ENCODE results near the gene GABBR2.

GABBR2 gene

GRCh38 chr9:98378206-98378780 lies 330.4 kb downstream of the GABBR2 start:
- Histone ChIP-seq H3K4me3 (ENCODE audit: low read length) (no peak overlapping the region), H3K27me3 (ENCODE audit: control insufficient read depth, insufficient read depth, low read length) (no peaks in the 10 kb centered on the region), H3K36me3 (ENCODE audit: insufficient read depth, low read length) (no peaks in the 10 kb centered on the region), H3K4me1 (ENCODE audit: control insufficient read depth, insufficient read depth, low read length) (peaks cover 36% of the 10 kb centered on the region), H3K4me2 (ENCODE audit: low read length) (no peak overlapping the region), H3K9ac (ENCODE audit: low read depth, low read length) (no peak overlapping the region), H3K9me3 (replicated peaks; ENCODE audit: low read length) (no peaks in the 10 kb centered on the region)

- Histone ChIP-seq H3K4me1 (ENCODE audit: control insufficient read depth, insufficient read depth, low read length) (peaks cover 35% of the 10 kb centered on the region), H3K4me3 (ENCODE audit: low read length) (no peak overlapping the region), H3K36me3 (ENCODE audit: insufficient read depth, low read length) (no peaks in the 10 kb centered on the region), H3K9ac (ENCODE audit: low read depth, low read length) (peak overlapping the region; percentile 68), H3K4me2 (ENCODE audit: low read length) (peak overlapping the region; percentile 47), H3K27me3 (ENCODE audit: control insufficient read depth, insufficient read depth, low read length) (no peaks in the 10 kb centered on the region), H3K9me3 (replicated peaks; ENCODE audit: low read length) (no peaks in the 10 kb centered on the region)
Measured at GRCh38 chr9:98375138-98375726, 333.5 kb downstream of the GABBR2 start.

GRCh38 chr9:98374385-98375051 lies 334.2 kb downstream of the GABBR2 start:
- no peaks in the 10 kb centered on the region for H3K9me3 ChIP-seq (replicated peaks; ENCODE audit: low read length)
- peaks cover 30% of the 10 kb centered on the region for H3K4me1 ChIP-seq (ENCODE audit: control insufficient read depth, insufficient read depth, low read length)
- H3K4me3 ChIP-seq (ENCODE audit: low read length): peak overlapping the region; percentile 23
- no peaks in the 10 kb centered on the region for H3K36me3 ChIP-seq (ENCODE audit: insufficient read depth, low read length)
- peak overlapping the region; percentile 68 for H3K9ac ChIP-seq (ENCODE audit: low read depth, low read length)
- H3K27me3 ChIP-seq (ENCODE audit: control insufficient read depth, insufficient read depth, low read length): no peaks in the 10 kb centered on the region
- H3K4me2 ChIP-seq (ENCODE audit: low read length): peak overlapping the region; percentile 47

GRCh38 chr9:98373609-98374008 lies 335.1 kb downstream of the GABBR2 start:
- H3K4me3 ChIP-seq (ENCODE audit: low read length): no peak overlapping the region
- H3K27me3 ChIP-seq (ENCODE audit: control insufficient read depth, insufficient read depth, low read length): no peaks in the 10 kb centered on the region
- H3K9ac ChIP-seq (ENCODE audit: low read depth, low read length): peak overlapping the region; percentile 68
- no peaks in the 10 kb centered on the region for H3K9me3 ChIP-seq (replicated peaks; ENCODE audit: low read length)
- H3K36me3 ChIP-seq (ENCODE audit: insufficient read depth, low read length): no peaks in the 10 kb centered on the region
- H3K4me1 ChIP-seq (ENCODE audit: control insufficient read depth, insufficient read depth, low read length): peaks cover 30% of the 10 kb centered on the region
- no peak overlapping the region for H3K4me2 ChIP-seq (ENCODE audit: low read length)

- Histone ChIP-seq H3K4me2 (ENCODE audit: low read length) (no peak overlapping the region), H3K9ac (ENCODE audit: low read depth, low read length) (no peak overlapping the region), H3K27me3 (ENCODE audit: control insufficient read depth, insufficient read depth, low read length) (no peaks in the 10 kb centered on the region), H3K9me3 (replicated peaks; ENCODE audit: low read length) (no peaks in the 10 kb centered on the region), H3K4me3 (ENCODE audit: low read length) (no peak overlapping the region), H3K36me3 (ENCODE audit: insufficient read depth, low read length) (no peaks in the 10 kb centered on the region), H3K4me1 (ENCODE audit: control insufficient read depth, insufficient read depth, low read length) (peaks cover 30% of the 10 kb centered on the region)
Measured at GRCh38 chr9:98372077-98372836, 336.5 kb downstream of the GABBR2 start.

GRCh38 chr9:98370976-98371315 lies 337.8 kb downstream of the GABBR2 start:
- H3K36me3 ChIP-seq (ENCODE audit: insufficient read depth, low read length): no peaks in the 10 kb centered on the region
- H3K27me3 ChIP-seq (ENCODE audit: control insufficient read depth, insufficient read depth, low read length): no peaks in the 10 kb centered on the region
- peaks cover 28% of the 10 kb centered on the region for H3K4me1 ChIP-seq (ENCODE audit: control insufficient read depth, insufficient read depth, low read length)
- no peak overlapping the region for H3K9ac ChIP-seq (ENCODE audit: low read depth, low read length)
- H3K4me3 ChIP-seq (ENCODE audit: low read length): no peak overlapping the region
- no peak overlapping the region for H3K4me2 ChIP-seq (ENCODE audit: low read length)
- no peaks in the 10 kb centered on the region for H3K9me3 ChIP-seq (replicated peaks; ENCODE audit: low read length)

- Histone ChIP-seq H3K4me3 (ENCODE audit: low read length) (no peak overlapping the region), H3K4me1 (ENCODE audit: control insufficient read depth, insufficient read depth, low read length) (peaks cover 24% of the 10 kb centered on the region), H3K27me3 (ENCODE audit: control insufficient read depth, insufficient read depth, low read length) (no peaks in the 10 kb centered on the region), H3K9me3 (replicated peaks; ENCODE audit: low read length) (no peaks in the 10 kb centered on the region), H3K4me2 (ENCODE audit: low read length) (no peak overlapping the region), H3K36me3 (ENCODE audit: insufficient read depth, low read length) (no peaks in the 10 kb centered on the region), H3K9ac (ENCODE audit: low read depth, low read length) (no peak overlapping the region)
Measured at GRCh38 chr9:98370300-98370975, 338.3 kb downstream of the GABBR2 start.

- Histone ChIP-seq H3K4me1 (ENCODE audit: control insufficient read depth, insufficient read depth, low read length) (peaks cover 19% of the 10 kb centered on the region), H3K36me3 (ENCODE audit: insufficient read depth, low read length) (no peaks in the 10 kb centered on the region)
Measured at GRCh38 chr9:98369896-98370295, 338.8 kb downstream of the GABBR2 start.

GRCh38 chr9:98369471-98369870 lies 339.3 kb downstream of the GABBR2 start:
- H3K36me3 ChIP-seq (ENCODE audit: insufficient read depth, low read length): no peaks in the 10 kb centered on the region
- H3K9ac ChIP-seq (ENCODE audit: low read depth, low read length): no peak overlapping the region
- H3K27me3 ChIP-seq (ENCODE audit: control insufficient read depth, insufficient read depth, low read length): no peaks in the 10 kb centered on the region
- no peaks in the 10 kb centered on the region for H3K9me3 ChIP-seq (replicated peaks; ENCODE audit: low read length)
- H3K4me2 ChIP-seq (ENCODE audit: low read length): no peak overlapping the region
- H3K4me1 ChIP-seq (ENCODE audit: control insufficient read depth, insufficient read depth, low read length): peaks cover 14% of the 10 kb centered on the region
- no peak overlapping the region for H3K4me3 ChIP-seq (ENCODE audit: low read length)

More at GRCh38 chr9:98369896-98370295, 338.8 kb downstream of the GABBR2 start:
- H3K9ac ChIP-seq (ENCODE audit: low read depth, low read length): no peak overlapping the region
- no peaks in the 10 kb centered on the region for H3K9me3 ChIP-seq (replicated peaks; ENCODE audit: low read length)
- H3K27me3 ChIP-seq (ENCODE audit: control insufficient read depth, insufficient read depth, low read length): no peaks in the 10 kb centered on the region
- no peak overlapping the region for H3K4me3 ChIP-seq (ENCODE audit: low read length)
- no peak overlapping the region for H3K4me2 ChIP-seq (ENCODE audit: low read length)

- H3K36me3 ChIP-seq (ENCODE audit: insufficient read depth, low read length): no peaks in the 10 kb centered on the region
- H3K27me3 ChIP-seq (ENCODE audit: control insufficient read depth, insufficient read depth, low read length): no peaks in the 10 kb centered on the region
Measured at GRCh38 chr9:98369066-98369425, 339.7 kb downstream of the GABBR2 start.

GRCh38 chr9:98368366-98369065 lies 340.2 kb downstream of the GABBR2 start:
- Histone ChIP-seq H3K9ac (ENCODE audit: low read depth, low read length) (no peak overlapping the region), H3K4me3 (ENCODE audit: low read length) (no peak overlapping the region), H3K27me3 (ENCODE audit: control insufficient read depth, insufficient read depth, low read length) (no peaks in the 10 kb centered on the region), H3K9me3 (replicated peaks; ENCODE audit: low read length) (no peaks in the 10 kb centered on the region), H3K4me2 (ENCODE audit: low read length) (no peak overlapping the region), H3K36me3 (ENCODE audit: insufficient read depth, low read length) (no peaks in the 10 kb centered on the region), H3K4me1 (ENCODE audit: control insufficient read depth, insufficient read depth, low read length) (peaks cover 6% of the 10 kb centered on the region)

More at GRCh38 chr9:98369066-98369425, 339.7 kb downstream of the GABBR2 start:
- Histone ChIP-seq H3K4me1 (ENCODE audit: control insufficient read depth, insufficient read depth, low read length) (peaks cover 10% of the 10 kb centered on the region), H3K9ac (ENCODE audit: low read depth, low read length) (no peak overlapping the region), H3K9me3 (replicated peaks; ENCODE audit: low read length) (no peaks in the 10 kb centered on the region), H3K4me2 (ENCODE audit: low read length) (no peak overlapping the region), H3K4me3 (ENCODE audit: low read length) (no peak overlapping the region)

Data from skeletal muscle satellite cell (primary cell).